ENCODE data around the gene HEMGN.
A peak's percentile ranks its signal among the peaks of the same experiment; 100 is the strongest.
"Not testable (repeated sequence)": the region's sequence is repeated elsewhere in the genome, so short reads cannot be mapped to it uniquely, and the experiment has no call there.

The HEMGN gene

GRCh38 chr9:97938081-97938644 is at the start of gene HEMGN:
Gene HEMGN (minus strand): TSS chr9:97938172. CDS start chr9:97938136, 36 bp downstream.
- no peak for DNase-seq (ENCODE audit: low read depth in 2 of 2)

- no peak for DNase-seq (ENCODE audit: low read depth in 2 of 2)
Measured at GRCh38 chr9:97987487-97987886, 49.5 kb upstream of the HEMGN start.

GRCh38 chr9:97985058-97985861 is 47.3 kb upstream of the HEMGN start:
- DNase-seq (ENCODE audit: low read depth in 2 of 2), result peak; percentile 25 to 29

- DNase-seq (ENCODE audit: low read depth in 2 of 2), result peak; percentile 66 to 72
Measured at GRCh38 chr9:97984188-97985057, 46.5 kb upstream of the HEMGN start.

GRCh38 chr9:97983589-97984187 is 45.7 kb upstream of the HEMGN start:
- DNase-seq (ENCODE audit: low read depth in 2 of 2), result peak; percentile 11 to 38

GRCh38 chr9:97982683-97983588 is 45.0 kb upstream of the HEMGN start, which contains the start of gene ANP32B:
Gene ANP32B (plus strand): TSS chr9:97983341. CDS start chr9:97983556, 215 bp downstream.
- DNase-seq (ENCODE audit: low read depth in 2 of 2), result peak; percentile 94 to 95

- no peak for DNase-seq (ENCODE audit: low read depth in 2 of 2)
Measured at GRCh38 chr9:97981846-97982682, 44.1 kb upstream of the HEMGN start.

- DNase-seq (ENCODE audit: low read depth in 2 of 2), result no peak
Measured at GRCh38 chr9:97980918-97981845, 43.2 kb upstream of the HEMGN start.

GRCh38 chr9:97980479-97980803 is 42.5 kb upstream of the HEMGN start:
- DNase-seq (ENCODE audit: low read depth in 2 of 2), result no peak

- DNase-seq (ENCODE audit: low read depth in 2 of 2), result no peak
Measured at GRCh38 chr9:97979788-97980478, 42.0 kb upstream of the HEMGN start.

- DNase-seq (ENCODE audit: low read depth in 2 of 2), result no peak
Measured at GRCh38 chr9:97978371-97979130, 40.6 kb upstream of the HEMGN start.

GRCh38 chr9:97976633-97977032 is 38.7 kb upstream of the HEMGN start:
- not testable (repeated sequence) for DNase-seq (ENCODE audit: low read depth in 2 of 2)

GRCh38 chr9:97975376-97975775 is 37.4 kb upstream of the HEMGN start:
- DNase-seq (ENCODE audit: low read depth in 2 of 2), result no peak

GRCh38 chr9:97972753-97973152 is 34.8 kb upstream of the HEMGN start:
- DNase-seq (ENCODE audit: low read depth in 2 of 2), result no peak

GRCh38 chr9:97970165-97970564 is 32.2 kb upstream of the HEMGN start:
- DNase-seq (ENCODE audit: low read depth in 2 of 2), result no peak

- no peak for DNase-seq (ENCODE audit: low read depth in 2 of 2)
Measured at GRCh38 chr9:97969014-97969413, 31.0 kb upstream of the HEMGN start.

GRCh38 chr9:97966493-97966892 is 28.5 kb upstream of the HEMGN start:
- DNase-seq (ENCODE audit: low read depth in 2 of 2), result no peak

- no peak for DNase-seq (ENCODE audit: low read depth in 2 of 2)
Measured at GRCh38 chr9:97964901-97965300, 26.9 kb upstream of the HEMGN start.
